PC-3 (cell line): Measurements from ENCODE around the gene AEBP2. TPM values are rescaled to one million over a fixed set of nuclear protein-coding genes. Genes with fewer than 3 reads are reported as not detected.

ENCODE experiments used
- ATAC-seq: fragments of 200-7000 bp; cut with Tn5 transposase; 2 replicates; pipeline ENCODE4 v1.9.1; 2020; ENCODE audit warnings: mild to moderate bottlenecking, moderate library complexity
- BruUV-seq: library from RNA; stranded (reverse); fragments of 400-500 nt; replicated peaks from 2 replicates; lab custom pipeline; 2021; lab: Mats Ljungman, UMichigan
- CTCF ChIA-PET: fragments of 300-600 bp; sonication (Branson Sonifier 250); formaldehyde crosslinking; loops from one replicate; lab custom pipeline; 2022; ENCODE audit warnings: antibody characterized with exemption; lab: Charles Lee
- POLR2A ChIA-PET: fragments of 300-600 bp; sonication (Branson Sonifier 250); formaldehyde crosslinking; loops from one replicate; lab custom pipeline; 2022; ENCODE audit warnings: antibody characterized with exemption; ENCODE audit not compliant: unreplicated experiment; lab: Charles Lee
- DNase-seq: peaks from one replicate; pipeline ENCODE4 v3.0.0-alpha.2; 2015
- H2AFZ ChIP-seq: fragments of 300-600 bp; sonication (generic); 2 replicates; pipeline ENCODE4 v1.6.0; 2016; ENCODE audit warnings: antibody characterized with exemption, low read length
- H3F3A ChIP-seq: fragments of 300-600 bp; sonication (generic); one replicate; pipeline ENCODE4 v1.6.0; 2017; ENCODE audit warnings: antibody characterized with exemption, low read length, control low read depth, mild to moderate bottlenecking; ENCODE audit not compliant: unreplicated experiment
- H3K27ac ChIP-seq: fragments of 300-600 bp; sonication (generic); 2 replicates; pipeline ENCODE4 v1.5.1; 2016; ENCODE audit warnings: mild to moderate bottlenecking, low read length
- H3K27me3 ChIP-seq: fragments of 300-600 bp; sonication (generic); 2 replicates; pipeline ENCODE4 v1.6.1; 2016; ENCODE audit warnings: low read length, mixed read lengths
- H3K36me3 ChIP-seq: fragments of 300-600 bp; sonication (generic); 2 replicates; pipeline ENCODE4 v1.6.1; 2016; ENCODE audit warnings: low read depth, mixed run types, low read length, mixed read lengths
- H3K4me1 ChIP-seq: fragments of 300-600 bp; sonication (generic); 2 replicates; pipeline ENCODE4 v1.5.1; 2016; ENCODE audit warnings: low read length; ENCODE audit not compliant: insufficient read depth
- H3K4me2 ChIP-seq: fragments of 300-600 bp; sonication (generic); 2 replicates; pipeline ENCODE4 v1.6.0; 2016; ENCODE audit warnings: low read length
- H3K4me3 ChIP-seq: fragments of 300-600 bp; sonication (generic); 2 replicates; pipeline ENCODE4 v1.5.1; 2016; ENCODE audit warnings: mild to moderate bottlenecking, low read length, mixed read lengths
- H3K79me2 ChIP-seq: fragments of 300-600 bp; sonication (generic); 2 replicates; pipeline ENCODE4 v1.6.1; 2017; ENCODE audit warnings: low read length, mixed read lengths
- H3K9ac ChIP-seq: fragments of 300-600 bp; sonication (generic); 2 replicates; pipeline ENCODE4 v1.6.0; 2016; ENCODE audit warnings: mild to moderate bottlenecking, low read length
- H3K9me2 ChIP-seq: fragments of 300-600 bp; sonication (generic); replicated peaks from 2 replicates; pipeline ENCODE4 v1.6.1; 2016; ENCODE audit warnings: mixed run types, low read length, mixed read lengths
- H3K9me3 ChIP-seq: fragments of 300-600 bp; sonication (generic); 2 replicates; pipeline ENCODE4 v1.6.1; 2016; ENCODE audit warnings: low read length, mixed read lengths
- H4K20me1 ChIP-seq: fragments of 300-600 bp; sonication (generic); 2 replicates; pipeline ENCODE4 v1.6.1; 2016; ENCODE audit warnings: low read length, mixed read lengths
- EZH2 ChIP-seq: fragments of 300-600 bp; sonication (generic); IDR thresholded peaks from one replicate; pipeline ENCODE4 v1.6.1; 2017; ENCODE audit warnings: antibody characterized with exemption, mild to moderate bottlenecking, low read length; ENCODE audit not compliant: unreplicated experiment
- EZH2phosphoT487 ChIP-seq: fragments of 300-600 bp; sonication (generic); IDR thresholded peaks from 2 replicates; pipeline ENCODE4 v1.6.1; 2018; ENCODE audit warnings: mild to moderate bottlenecking, antibody characterized with exemption, low read length, borderline replicate concordance
- intact Hi-C: fragments of 100-400 bp; cut with micrococcal nuclease; formaldehyde crosslinking; loops from 2 replicates; pipeline ENCODE4 v1.9.0; 2023
- total RNA-seq: library from RNA; depleted of rRNA; stranded (reverse); fragments of >200 nt; gene quantifications from 2 replicates; pipeline ENCODE4 v1.2.3, GENCODE V29; 2014
- TF ChIP-seq, protein P1 (sequence below): fragments of 300-600 bp; sonication (generic); conservative IDR thresholded peaks from 2 replicates; pipeline ENCODE4 v1.5.1; 2017; ENCODE audit warnings: antibody characterized with exemption, low read depth, mild to moderate bottlenecking, low read length

Gene AEBP2
- total RNA-seq, 1 experiment from 2014 or later: 10.2 TPM

DNA sequence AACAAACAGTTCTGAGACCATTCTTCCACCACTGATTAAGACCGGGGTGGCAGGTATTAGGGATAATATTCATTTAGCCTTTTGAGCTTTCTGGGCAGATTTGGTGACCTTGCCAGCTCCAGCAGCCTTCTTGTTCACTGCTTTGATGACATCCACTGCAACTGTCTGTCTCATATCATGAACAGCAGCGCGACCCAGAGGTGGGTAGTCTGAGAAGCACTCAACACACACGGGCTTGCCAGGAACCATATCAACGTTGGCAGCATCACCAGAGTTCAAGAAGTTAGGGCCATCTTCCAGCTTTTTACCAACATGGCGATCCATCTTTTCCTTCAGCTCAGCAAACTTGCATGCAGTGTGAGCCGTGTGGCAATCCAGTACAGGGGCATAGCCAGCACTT, 16.9 kb downstream of the AEBP2 start:
- Histone ChIP-seq H3K4me3 (no peak overlapping the region), H3K9ac (no peak overlapping the region), H3K4me2 (no peak overlapping the region), H3K79me2 (peaks cover 89% of the 10 kb centered on the region), H3K36me3 (no peaks in the 10 kb centered on the region), H3F3A (no peaks in the 10 kb centered on the region), H3K9me2 (no peaks in the 10 kb centered on the region), H3K9me3 (no peaks in the 10 kb centered on the region), H3K4me1 (no peaks in the 10 kb centered on the region), H4K20me1 (no peaks in the 10 kb centered on the region), H3K27ac (no peak overlapping the region), H2AFZ (no peak overlapping the region), H3K27me3 (no peaks in the 10 kb centered on the region)
- ChIA-PET POLR2A (no interaction called here), CTCF (no interaction called here)
- no peak for ATAC-seq
- TF ChIP-seq, protein P1, sequence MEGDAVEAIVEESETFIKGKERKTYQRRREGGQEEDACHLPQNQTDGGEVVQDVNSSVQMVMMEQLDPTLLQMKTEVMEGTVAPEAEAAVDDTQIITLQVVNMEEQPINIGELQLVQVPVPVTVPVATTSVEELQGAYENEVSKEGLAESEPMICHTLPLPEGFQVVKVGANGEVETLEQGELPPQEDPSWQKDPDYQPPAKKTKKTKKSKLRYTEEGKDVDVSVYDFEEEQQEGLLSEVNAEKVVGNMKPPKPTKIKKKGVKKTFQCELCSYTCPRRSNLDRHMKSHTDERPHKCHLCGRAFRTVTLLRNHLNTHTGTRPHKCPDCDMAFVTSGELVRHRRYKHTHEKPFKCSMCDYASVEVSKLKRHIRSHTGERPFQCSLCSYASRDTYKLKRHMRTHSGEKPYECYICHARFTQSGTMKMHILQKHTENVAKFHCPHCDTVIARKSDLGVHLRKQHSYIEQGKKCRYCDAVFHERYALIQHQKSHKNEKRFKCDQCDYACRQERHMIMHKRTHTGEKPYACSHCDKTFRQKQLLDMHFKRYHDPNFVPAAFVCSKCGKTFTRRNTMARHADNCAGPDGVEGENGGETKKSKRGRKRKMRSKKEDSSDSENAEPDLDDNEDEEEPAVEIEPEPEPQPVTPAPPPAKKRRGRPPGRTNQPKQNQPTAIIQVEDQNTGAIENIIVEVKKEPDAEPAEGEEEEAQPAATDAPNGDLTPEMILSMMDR: no peak
- no peak for TF ChIP-seq EZH2phosphoT487
- no peak for TF ChIP-seq EZH2
- no TSS peak for BruUV-seq
- no peak for DNase-seq
- intact Hi-C loops: no loop called here

DNA sequence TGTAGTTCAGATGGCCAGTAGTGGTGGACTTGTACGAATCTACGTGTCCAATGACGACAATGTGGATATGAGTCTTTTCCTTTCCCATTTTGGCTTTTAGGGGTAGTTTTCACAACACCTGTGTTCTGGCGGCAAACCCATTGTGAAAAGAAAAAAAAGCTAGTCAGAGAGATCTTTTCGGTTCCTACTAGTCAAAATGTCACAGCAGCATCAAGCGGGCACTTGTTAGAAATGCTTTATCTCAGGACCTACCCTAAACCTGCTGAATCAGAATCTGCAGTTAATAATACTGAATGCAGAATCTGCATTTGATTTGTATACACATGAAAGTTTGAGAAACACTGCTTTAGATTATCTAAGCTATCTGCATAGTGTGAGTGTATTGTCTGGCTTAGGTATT, 18.3 kb downstream of the AEBP2 start:
- Histone ChIP-seq H4K20me1 (no peaks in the 10 kb centered on the region), H3K4me3 (no peak overlapping the region), H3K79me2 (peaks cover 87% of the 10 kb centered on the region), H3K9ac (no peak overlapping the region), H3F3A (no peaks in the 10 kb centered on the region), H3K4me2 (no peak overlapping the region), H3K9me3 (no peaks in the 10 kb centered on the region), H3K9me2 (no peaks in the 10 kb centered on the region), H3K4me1 (no peaks in the 10 kb centered on the region), H3K27ac (no peak overlapping the region), H3K36me3 (no peaks in the 10 kb centered on the region; the same call in 1 of the 2 replicates), H3K27me3 (no peaks in the 10 kb centered on the region), H2AFZ (no peak overlapping the region)
- intact Hi-C loops: no loop called here
- no TSS peak for BruUV-seq
- CTCF ChIA-PET: no interaction called here
- TF ChIP-seq, protein P1: no peak
- TF ChIP-seq EZH2phosphoT487 (no peak), EZH2 (no peak)
- DNase-seq: no peak
- POLR2A ChIA-PET: no interaction called here
- ATAC-seq: no peak

DNA sequence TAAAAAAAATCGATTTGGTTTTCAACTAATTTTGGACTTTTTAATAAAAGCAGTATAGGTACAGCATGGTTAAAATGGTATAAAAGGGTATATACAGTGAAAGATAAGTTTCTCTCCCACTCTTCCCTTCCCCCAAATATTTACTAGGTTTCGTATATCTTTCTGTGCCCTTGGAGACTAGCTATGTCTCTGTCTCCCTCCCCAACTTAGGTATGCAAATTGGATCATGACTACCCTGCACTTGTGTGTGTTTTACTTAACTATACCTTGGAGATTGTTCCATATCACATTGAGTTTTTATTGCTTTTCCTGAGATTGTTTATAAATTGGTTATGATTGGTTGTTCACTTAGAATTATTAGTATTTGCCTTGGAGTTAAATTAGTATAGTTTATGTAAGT, 19.4 kb downstream of the AEBP2 start:
- Histone ChIP-seq H2AFZ (no peak overlapping the region), H3K27ac (no peak overlapping the region), H4K20me1 (no peaks in the 10 kb centered on the region), H3K9ac (no peak overlapping the region), H3K4me1 (no peaks in the 10 kb centered on the region), H3K9me3 (no peaks in the 10 kb centered on the region), H3K4me2 (no peak overlapping the region), H3K27me3 (no peaks in the 10 kb centered on the region), H3K36me3 (peaks cover 9% of the 10 kb centered on the region; the same call in 1 of the 2 replicates), H3K4me3 (no peak overlapping the region), H3K9me2 (no peaks in the 10 kb centered on the region), H3K79me2 (peaks cover 83% of the 10 kb centered on the region), H3F3A (no peaks in the 10 kb centered on the region)
- ChIA-PET POLR2A (no interaction called here), CTCF (no interaction called here)
- TF ChIP-seq, protein P1: no peak
- TF ChIP-seq EZH2 (no peak), EZH2phosphoT487 (no peak)
- no TSS peak for BruUV-seq
- ATAC-seq (no peak), DNase-seq (no peak)
- intact Hi-C loops: no loop called here
